GM21423 (cell line): ENCODE results near the gene MRPL38.
"Not testable (repeated sequence)": the region's sequence is repeated elsewhere in the genome, so short reads cannot be mapped to it uniquely, and the experiment has no call there.

ENCODE experiments used
- ATAC-seq: cut with Tn5 transposase; IDR thresholded peaks from one replicate; pipeline ENCODE4 v1.9.1; 2021; ENCODE audit warnings: mild to moderate bottlenecking, moderate library complexity; ENCODE audit not compliant: unreplicated experiment

The MRPL38 gene

DNA sequence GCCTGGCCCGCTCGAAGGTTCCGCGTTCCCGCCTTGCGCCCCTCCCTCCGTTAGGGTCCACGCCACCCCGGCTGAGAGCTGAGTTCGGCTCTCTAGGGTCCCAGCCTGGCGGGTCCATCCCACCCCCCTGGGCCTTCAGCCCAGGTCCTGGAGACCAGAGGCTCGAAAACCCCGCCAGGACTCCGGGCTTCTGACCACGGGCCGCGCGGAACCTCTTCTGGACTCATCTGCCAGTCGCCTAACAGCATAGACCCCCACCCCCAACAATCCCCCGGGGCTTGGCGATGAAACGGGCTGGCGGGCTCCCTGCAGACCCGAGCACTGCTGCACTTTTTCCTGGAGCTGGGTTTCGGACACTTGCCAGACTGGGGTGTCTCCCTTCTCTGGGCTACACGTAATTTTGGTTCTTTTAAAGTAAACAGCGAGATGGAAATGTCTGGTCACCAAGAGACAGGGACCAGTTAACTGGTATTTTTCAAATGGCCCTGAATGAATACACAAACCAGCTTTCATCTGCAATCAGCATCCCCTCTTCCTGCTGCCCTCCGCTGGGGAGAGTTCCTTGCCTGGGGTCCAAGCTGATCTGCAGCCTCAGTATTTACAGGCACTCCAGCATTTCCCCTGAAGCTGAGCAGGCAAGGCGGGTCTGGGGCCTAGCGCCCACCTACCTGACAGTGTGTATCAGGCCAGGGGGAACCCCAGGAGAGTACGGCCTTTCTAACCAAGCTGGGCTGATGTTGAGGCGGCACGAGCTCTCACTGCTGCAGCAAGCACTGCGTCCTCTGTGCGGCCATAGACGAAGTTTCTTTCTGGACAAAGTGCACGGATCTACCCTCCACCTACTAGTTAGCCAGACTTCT, 7.3 kb downstream of the MRPL38 start:
- no peak for ATAC-seq

DNA sequence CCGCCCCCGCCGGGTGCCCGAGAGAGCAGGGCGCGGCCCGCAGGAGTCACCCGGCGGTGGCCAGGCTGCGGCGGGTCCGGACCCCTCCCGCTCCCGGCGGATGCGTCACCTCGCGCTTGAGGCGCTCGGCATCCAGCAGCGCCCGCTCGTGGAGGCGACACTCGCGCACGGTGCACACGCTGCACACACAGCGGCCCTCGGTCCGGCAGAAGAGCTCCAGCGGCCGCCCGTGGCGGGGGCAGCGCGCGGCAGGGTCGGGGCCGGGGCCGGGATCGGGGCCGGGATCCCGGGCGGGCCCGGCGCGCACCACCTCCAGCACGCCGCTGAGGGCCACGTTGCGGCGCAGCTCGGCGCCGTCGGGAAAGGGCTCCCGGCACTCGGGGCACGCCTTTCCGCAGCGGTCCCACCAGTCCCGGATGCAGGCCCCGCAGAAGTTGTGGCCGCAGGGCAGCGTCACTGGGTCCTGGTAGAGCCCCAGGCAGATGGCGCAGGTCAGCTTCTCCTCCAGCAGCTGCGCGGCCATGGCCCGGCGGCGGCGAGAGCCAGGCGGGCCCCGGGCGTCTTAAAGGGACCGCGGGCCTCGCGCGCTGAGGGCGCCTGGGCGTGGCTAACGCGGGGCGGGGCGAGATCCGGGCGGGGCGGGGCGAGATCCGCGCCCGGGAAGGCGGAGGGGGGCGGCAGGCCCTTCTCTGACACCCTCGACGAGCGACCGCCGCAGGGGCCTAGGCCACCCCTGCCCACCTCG, 8.1 kb downstream of the MRPL38 start, which contains the start of gene TRIM65:
Gene TRIM65 (minus strand): TSS at position 537 of the 745 bp plus-strand sequence. CDS start 14 bp downstream, at position 523.
- peak; percentile 64 for ATAC-seq

DNA sequence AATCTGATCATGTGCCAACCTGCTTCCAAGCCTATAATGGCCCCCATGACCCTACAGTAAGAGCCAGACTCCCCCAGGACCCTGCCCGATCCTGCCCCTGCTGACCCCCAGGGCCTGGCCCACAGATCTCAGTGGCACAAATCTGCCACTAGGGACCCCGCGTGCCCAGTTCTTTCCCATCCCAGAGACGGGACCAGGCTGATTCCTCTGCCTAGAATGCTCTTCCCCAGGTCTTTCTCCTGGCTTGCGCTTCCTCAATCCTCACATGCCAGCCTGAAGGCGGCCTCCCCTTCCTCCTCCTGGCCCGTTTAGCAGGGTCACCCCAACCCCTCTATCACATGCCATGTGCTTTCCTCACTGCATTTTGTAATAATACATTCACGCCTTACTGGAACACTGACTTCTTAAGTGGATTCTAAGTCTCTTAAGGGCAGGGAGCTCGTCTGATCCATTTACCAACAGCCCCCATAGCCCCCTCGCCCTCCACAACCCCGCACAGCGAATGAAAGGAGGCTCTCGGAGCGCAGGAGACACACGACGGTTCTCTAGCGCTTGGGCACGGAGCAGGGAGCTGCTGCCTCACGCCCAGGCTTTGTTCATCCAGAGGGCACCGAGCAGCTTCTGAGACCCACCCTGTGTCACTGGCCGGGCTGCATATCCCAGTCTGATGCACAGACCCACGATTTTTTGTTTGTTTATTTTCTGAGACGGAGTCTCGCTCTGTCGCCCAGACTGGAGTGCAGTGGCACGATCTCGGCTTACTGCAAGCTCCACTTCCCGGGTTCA, 9.1 kb downstream of the MRPL38 start:
- ATAC-seq = no peak

DNA sequence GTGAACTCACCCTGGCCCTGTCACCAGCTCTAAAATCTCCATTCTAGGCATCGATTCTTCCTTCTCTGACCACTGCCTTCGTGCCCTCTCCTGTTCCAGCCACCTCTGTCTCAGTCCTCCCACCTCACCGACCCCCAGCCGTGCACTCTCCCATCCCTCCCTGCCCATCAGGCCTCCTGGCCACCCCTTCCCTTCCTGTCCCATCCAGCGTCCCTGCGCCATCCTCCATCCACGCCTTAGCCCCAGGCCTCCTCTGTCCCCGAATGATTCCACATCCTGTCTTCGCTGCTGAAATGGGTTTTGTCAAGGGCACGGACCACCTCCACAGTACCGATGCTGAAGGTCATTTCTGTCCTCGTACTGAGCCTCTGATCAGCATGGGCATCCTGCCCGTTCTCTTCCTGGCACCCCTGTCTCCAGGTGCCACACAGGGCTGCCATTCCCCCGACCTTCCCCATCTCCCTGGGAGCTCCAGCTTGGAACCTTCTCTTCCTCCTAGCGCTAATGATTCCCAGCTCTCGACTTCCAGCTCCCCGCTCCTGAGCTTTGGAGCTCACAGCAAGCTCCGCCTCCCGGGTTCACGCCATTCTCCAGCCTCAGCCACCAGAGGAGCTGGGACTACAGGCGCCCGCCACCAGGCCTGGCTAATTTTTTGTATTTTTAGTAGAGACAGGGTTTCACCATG, 10.5 kb downstream of the MRPL38 start:
- no peak for ATAC-seq

DNA sequence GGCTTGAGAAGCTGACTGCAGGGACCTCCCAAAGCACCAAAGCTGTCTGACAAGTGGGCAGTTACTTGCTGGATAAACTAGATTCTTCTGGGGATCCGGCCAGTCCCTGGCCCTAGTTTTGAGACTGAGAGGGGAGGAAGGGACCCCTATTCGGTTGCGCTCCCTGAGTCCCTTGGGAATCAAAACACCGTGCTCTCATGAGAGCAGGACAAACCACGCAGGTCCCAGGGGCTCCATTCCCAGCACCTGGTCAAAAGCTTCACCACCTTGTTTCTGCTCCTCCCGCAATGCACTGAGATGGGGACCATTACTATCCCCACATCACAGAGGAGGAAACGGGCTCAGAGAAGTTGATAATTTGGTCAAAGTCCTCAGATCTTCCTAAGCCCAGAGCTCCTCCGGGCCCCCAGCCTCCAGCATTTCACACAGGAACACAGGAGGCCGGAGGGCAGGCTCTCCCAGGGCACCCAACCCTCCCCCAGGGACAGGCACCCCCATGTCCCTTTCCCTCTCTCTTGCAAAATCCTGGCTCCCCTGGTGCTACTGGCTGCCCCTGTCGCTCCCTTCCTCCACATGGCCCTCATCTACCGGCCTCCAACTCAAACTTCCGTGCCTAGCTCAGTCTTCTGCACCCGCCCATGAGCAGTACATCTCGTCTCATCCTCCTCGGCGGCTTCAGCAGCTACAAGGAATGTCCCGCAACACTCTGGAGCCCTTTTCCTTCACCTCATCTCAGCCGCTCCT, 11.2 kb downstream of the MRPL38 start:
- ATAC-seq = no peak

DNA sequence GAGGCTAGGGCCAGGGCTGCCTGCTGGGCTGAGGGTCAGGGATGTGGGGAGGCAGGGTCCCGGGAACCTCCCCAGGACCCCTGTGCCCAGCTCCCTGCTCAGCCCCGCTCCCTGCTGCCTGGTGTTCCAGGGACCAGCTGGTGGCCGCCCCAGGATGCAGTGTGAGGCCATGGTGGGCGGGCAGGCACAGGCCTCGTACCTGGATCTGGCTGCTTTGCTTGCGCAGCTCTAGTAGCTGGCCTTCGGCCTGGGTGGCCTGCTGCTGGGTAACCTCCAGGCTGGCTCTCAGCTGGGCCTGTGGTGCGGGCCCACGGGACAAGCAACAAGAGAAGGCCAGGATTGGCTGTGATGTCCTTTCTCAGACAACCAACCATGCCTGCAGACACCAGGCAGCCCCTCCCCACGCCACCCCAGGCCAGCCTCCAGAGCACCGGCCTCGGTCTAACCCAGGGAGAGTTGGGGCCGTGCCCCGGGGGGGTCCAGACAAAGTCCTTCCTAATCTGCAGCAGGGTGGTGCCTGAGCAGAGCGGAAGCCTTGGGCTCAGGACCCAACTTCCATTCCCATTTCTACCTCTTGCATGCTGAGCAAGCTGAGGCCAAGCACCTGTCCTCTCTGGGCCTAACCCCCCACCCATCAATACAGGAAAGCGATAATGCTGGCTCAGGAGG, 12.0 kb downstream of the MRPL38 start:
- no peak for ATAC-seq

DNA sequence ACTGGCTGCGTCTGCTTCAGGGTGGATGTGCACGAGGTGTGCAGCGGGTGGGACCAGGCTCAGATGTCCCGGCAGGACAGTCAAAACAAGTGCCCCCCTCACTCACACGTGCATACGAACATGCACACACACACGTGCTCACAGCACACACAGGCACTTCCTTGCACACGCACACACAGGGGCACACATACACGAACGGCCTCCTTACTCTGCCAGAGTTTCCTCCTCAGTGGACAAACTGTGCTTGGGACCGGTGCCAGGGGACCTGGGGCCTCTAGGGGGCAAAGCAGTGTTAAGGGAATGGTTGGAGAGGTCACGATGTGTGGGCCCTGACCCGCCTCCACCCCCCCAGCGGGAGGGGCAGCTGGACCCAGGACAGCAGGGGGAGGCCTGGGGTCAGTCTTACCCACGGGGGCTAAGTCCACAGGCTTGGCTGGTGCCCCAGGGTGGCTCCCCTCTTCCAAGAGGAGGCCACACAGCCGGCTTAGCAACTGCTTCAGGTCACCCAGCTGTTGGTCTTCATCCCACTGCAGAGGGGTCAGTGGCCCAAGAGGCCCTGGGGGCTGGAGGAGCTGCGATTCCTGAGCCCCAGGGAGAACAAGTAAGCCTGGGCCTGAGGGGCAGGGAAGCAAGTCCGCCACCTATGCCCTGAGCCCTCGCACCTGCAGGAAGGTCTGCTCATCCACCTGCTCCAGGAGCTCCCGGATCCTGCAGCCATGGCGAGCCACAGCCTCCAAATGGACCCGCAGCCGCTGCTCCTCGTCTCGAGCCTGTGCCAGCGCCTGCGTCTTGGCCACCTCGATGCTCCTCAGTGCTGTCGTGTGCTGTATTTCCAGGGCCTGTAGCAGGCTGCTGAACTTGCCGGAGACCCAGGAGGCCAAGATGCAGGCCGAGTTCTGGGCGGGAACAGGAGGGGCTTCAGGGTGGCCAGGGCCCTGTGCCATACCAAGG, 12.8 kb downstream of the MRPL38 start:
- ATAC-seq = no peak

DNA sequence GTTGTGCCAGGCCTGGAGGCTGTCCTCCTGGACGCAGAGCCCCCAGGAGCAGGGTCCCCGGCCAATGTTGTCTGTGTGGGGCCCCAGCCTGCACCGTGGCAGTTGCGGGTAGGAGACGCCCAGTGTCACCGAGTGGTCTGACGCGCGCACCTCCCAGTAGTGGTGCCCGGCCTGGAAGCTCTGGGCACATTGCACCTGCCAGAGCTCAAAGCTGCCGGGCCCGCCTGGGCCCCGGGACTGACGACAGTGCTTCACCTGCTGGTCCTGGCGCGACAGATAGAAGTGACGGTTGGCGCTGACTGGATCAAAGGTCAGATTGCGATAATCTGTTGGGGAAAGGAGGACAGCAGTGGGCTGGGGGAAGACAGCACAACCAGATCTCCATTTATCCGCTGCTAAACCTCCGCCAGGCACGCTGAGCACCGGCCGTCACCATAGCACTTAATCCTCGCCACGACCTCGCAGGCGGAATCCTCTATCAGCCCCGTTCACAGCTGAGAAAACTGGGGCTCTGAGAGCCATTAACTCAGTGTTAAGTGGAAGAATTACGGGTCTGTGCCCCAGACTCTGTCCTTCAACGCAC, 13.6 kb downstream of the MRPL38 start:
- ATAC-seq = no peak

DNA sequence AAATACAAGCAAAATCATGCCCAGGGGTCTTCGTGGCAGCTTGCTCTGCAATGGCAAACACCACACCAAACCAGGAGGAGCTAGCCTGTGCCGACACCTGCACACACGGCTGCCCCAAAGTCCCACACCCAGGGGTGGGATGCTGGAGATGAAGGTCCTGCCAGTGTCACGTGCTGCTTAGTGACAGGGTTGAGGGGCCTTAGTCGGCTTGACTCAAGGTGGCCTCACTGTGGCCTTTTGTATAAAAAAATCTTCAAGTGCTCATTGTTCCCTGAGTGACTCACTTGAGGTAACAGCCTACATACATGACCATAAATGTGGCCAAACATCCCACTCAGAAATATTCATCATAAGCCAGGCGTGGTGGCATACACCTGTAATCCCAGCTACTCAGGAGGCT, 15.2 kb downstream of the MRPL38 start:
- ATAC-seq = no peak

DNA sequence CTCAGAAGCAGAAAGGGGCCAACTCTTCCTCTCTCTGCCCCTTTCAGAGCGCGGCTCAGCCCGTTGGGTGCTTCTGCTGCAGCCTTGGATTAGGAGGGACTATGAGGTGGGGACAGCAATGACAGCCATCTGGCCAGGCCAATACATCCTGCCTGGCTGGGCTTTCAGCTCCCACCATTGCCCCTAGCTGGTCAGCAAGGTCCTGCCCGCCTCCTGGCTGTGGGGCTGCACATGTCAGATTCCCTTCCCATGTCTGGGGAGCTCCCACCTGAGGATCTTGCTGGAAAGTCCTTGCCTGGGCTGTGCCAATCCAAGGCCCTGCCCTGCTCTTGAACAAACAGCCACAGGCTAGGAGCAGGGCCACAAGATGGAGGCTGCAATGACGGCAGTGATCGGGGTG, 16.2 kb downstream of the MRPL38 start:
- no peak for ATAC-seq

DNA sequence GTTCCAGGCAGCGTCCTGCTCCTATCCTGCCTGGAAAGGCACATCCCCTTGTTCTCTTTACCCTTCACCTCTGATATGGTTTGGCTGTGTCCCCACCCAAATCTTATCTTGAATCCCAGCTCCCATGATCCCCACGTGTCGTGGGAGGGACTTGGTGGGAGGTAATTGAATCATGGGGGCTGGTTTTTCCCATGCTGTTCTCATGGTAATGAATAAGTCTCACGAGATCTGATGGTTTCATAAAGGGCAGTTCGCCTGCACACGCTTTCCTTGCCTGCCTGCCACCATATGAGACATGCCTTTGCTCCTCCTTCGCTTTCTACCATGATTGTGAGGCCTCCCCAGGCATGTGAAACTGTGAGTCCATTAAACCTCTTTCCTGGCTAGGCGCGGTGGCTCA, 18.8 kb downstream of the MRPL38 start:
- ATAC-seq = not testable (repeated sequence)

DNA sequence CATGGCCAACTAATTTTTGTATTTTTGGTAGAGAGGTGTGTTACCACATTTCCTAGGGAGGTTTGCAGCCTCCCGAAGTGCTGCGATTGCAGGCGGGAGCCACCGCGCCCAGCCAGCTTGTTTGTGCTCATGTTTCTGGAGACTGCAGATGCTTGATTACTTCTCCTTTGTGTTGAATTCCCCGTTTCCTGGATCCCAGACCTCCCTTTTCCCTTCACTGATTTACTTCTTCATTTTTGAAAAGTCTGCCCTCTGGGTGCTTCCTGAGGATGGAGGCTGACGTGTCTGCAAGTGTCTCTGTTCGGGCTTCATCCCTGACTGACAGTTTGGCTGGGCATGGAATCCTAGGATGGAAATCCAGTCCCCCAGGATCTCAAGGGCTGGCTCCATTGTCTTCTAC, 19.3 kb downstream of the MRPL38 start:
- ATAC-seq = no peak

DNA sequence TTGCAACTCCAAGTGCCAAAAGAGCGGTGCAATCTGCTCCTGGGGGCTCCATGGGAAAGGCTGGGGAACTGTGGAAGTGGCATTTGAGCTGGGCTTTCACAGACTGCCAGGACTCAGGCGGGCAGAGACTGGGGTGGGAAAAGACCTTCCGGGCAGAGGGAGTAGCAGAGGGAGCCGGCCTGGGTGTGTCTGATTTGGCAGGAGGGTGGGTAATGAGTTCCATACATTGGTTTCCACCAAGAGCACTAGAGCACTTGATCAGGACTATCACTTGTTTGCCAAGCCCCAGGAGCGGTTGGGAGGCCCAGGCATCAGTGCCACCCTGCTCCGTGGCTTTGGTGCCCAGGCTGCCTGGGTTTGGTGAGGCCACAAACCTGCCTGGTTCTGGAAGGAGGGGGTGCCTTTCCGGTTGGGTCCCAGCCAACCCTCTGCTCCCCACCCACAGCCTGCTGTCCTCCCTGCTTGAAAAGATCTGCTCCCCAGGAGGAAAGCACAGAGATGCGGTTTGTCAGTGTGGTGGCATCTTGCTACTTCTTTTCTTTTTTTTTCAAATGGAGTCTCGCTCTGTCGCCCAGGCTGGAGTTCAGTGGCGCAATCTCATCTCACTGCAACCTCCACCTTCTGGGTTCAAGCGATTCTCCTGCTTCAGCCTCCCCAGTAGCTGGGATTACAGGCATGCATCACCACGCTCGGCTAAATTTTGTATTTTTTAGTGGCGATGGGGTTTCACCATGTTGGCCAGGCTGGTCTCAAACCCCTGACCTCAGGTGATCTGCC, 22.8 kb downstream of the MRPL38 start:
- ATAC-seq = no peak

DNA sequence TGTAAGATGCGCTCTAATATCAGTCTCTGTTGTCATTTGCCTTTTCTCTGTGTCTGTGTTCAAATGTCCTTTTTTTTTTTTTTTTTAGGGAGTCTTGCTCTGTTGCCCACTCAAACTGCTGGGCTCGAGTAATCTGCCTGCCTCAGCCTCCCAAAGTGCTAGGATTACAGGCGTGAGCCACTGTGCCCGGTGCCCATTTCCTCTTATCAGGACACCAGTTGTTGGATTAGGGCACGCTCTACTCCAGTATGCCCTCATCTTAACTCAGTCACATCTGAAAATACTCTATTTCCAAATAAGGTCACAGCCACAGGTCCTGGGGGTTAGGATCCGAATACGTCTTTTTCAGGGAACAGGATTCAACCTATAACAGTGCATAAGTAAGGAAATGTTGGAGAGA, 24.4 kb downstream of the MRPL38 start:
- ATAC-seq = no peak

DNA sequence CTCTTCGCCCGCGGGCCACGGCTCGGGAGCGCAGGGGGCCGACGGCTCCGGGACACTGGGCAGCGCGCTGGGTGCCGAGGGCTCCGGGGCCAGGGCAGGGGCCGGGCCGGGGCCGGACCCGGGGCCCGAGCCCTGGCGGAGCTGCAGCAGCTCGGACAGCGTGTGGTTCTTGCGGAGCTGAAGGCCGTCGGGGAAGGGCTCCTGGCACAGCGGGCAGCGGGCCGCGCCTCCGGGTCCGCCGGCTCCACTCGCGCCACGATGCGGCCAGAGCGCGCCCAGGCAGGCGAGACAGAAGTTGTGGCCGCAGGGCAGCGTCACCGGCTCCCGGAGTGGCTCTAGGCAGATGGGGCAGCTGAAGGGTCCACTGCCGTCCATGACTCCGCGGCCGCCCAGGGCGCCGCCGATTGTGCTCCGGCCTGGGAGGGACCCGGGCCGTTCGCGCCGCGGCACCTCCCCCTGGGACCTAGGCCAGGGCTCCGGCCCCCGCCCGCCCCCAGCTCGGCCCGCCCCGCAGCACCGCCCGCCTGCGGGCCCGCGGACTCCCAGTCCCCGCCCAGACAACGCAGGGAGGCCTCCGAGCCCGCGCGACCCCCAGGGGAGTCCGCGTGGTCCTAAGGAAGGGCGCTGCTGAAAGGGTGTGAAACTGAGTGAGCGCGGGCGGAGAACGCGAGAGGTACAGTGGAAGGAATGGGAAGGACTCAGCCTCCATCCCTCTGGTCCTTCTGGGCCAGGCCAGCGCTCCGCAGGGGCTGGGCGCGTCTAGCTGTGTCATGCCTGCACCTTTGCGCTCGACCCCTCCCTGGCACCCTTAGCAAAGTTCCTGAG, 26.3 kb downstream of the MRPL38 start, which contains the start of gene TRIM47:
Gene TRIM47 (minus strand): TSS at position 408 of the 825 bp plus-strand sequence. CDS start 33 bp downstream, at position 375.
- ATAC-seq = no peak

DNA sequence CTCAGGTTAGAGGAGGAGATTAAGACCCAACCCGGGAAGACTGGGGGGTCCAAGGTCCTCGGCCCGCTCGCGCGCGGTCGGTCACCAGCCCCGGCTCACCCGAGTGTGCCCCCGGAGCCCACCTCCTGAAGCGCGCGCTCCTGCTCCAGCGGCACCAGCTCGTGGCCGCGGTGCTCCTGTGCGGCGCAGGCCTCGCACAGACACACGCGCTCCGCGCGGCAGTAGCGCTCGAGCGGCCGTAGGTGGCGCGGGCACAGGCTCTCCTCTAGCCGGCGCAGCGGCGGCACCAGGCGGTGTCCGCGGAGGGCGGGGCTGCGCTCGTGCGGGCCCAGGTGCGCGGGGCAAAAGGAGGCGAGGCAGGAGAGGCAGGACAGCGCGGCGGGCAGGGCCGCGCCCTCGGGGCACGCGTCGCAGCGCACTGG, 26.9 kb downstream of the MRPL38 start:
- ATAC-seq = no peak
